ENCODE results near the gene PSMG4.

GRCh38 chr6:3283241-3283640 is 24.5 kb downstream of the PSMG4 start:
- TF ChIP-seq CTCF (IDR thresholded peaks at IDR 0.05; ENCODE audit: low read depth, low read length, poor library complexity, severe bottlenecking) (no peak), EZH2phosphoT487 (IDR thresholded peaks at IDR 0.05; ENCODE audit: borderline replicate concordance, low read length) (no peak)
